ENCODE measurements around the gene SERPIND1.

SERPIND1 gene

DNA sequence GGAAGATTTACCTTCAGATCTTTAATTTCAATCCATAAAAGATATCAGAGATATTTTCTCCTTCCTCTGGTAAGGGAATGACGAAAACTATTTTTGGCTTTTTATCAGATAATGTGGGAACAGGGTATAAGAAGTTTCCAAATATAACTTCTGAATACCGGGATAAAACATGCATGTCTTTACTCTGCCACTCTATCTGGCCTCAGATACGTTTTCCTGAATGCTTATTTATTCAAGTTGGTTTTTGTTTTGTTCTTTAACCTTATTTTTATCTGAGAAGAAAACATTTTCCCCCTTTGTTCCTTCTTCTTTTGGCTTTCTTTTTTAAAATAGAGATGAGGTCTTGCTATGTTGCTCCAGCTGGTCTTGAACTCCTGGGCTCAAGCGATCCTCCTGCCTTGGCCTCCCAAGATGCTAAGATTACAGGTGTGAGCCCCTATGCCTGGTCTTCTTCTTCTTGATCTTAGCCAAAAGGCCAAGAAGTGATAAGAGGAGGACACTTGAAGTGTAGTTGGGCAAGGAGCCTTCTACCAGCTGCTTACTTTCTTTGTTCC is 1.5 kb downstream of the SERPIND1 start:
- DNase-seq (ENCODE audit: low read depth, low spot score) = no peak

DNA sequence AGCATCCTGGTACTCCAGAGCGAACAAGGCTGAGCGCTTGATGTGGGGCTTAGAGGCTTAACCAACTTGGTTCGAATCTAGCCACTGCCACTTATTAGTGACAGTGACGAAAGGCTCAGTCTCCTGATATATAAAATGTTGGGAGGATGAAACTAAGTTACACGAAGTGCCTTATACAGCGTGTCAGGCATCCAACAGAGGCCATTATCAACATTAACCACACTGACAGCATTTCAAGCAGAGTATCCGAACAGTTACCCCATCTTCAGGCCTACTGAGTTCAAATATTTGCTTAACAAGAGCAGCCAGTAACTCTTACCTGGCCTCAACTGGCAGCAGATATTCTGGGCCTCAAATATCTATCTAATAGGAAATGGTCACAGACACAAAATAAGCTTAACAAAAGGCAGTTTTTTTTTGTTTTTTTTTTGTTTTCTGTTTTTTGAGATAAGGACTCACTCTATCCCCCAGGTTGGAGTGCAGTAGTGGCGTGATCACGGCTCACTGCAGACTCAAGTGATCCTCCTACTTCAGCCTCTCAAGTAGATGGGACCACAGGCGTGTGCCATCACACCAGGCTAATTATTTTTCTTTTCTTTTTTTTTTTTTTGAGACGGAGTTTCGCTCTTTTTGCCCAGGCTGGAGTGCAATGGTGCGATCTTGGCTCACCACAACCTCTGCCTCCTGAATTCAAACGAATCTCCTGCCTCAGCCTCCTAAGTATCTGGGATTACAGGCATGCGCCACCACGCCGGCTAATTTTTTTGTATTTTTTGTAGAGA is 2.9 kb downstream of the SERPIND1 start:
- no peak for DNase-seq (ENCODE audit: low read depth, low spot score)

DNA sequence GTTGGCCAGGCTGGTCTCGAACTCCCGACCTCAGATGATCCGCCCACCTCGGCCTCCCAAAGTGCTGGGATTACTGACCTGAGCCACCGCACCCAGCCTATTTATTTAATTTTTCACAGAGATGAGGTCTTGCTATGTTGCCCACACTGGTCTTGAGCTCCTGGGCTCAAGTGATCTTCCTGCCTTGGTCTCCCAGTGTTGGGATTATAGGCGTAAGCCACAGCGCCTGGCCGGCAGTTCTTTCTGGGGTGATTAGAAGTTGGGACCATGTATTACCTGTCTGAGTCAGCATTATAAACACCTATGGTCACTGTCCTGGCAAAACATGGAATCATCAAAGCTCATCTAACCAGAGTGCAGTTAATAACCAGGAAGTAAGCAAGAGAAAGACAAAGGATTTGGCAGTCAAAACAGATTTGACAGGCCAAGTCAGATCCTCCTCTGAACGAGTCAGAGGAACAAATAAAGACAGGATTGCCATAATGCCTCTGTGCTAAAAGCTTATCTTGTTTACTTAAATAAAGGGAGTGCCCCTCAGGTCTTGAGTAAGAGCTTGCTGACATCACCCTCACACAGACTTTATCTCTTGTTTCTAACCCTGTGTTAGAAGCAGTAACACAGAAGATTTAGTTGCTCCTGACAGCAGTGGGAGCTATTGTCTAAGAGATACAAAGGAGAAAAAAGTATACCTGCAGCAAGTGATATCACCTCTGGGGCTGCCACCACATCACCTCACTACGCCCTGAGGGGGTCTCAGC is 3.7 kb downstream of the SERPIND1 start:
- no peak for DNase-seq (ENCODE audit: low read depth, low spot score)

DNA sequence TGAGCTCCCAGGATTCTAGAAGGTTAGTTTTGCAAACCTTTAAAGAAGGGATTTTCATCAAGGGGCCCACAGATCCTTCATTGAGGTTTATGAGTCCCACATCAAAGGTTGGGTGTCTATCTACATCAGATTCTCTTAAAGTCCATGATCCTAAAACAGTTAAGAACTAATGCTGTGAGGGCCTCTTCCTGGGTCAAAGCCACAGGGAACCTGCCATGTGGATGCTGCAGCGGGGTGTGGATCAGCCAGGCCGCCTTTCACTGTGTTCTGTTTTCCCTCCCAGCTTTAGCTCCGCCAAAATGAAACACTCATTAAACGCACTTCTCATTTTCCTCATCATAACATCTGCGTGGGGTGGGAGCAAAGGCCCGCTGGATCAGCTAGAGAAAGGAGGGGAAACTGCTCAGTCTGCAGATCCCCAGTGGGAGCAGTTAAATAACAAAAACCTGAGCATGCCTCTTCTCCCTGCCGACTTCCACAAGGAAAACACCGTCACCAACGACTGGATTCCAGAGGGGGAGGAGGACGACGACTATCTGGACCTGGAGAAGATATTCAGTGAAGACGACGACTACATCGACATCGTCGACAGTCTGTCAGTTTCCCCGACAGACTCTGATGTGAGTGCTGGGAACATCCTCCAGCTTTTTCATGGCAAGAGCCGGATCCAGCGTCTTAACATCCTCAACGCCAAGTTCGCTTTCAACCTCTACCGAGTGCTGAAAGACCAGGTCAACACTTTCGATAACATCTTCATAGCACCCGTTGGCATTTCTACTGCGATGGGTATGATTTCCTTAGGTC is 5.3 kb downstream of the SERPIND1 start:
- no peak for DNase-seq (ENCODE audit: low read depth, low spot score)

DNA sequence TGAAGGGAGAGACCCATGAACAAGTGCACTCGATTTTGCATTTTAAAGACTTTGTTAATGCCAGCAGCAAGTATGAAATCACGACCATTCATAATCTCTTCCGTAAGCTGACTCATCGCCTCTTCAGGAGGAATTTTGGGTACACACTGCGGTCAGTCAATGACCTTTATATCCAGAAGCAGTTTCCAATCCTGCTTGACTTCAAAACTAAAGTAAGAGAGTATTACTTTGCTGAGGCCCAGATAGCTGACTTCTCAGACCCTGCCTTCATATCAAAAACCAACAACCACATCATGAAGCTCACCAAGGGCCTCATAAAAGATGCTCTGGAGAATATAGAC is 5.9 kb downstream of the SERPIND1 start:
- DNase-seq (ENCODE audit: low read depth, low spot score) = no peak

DNA sequence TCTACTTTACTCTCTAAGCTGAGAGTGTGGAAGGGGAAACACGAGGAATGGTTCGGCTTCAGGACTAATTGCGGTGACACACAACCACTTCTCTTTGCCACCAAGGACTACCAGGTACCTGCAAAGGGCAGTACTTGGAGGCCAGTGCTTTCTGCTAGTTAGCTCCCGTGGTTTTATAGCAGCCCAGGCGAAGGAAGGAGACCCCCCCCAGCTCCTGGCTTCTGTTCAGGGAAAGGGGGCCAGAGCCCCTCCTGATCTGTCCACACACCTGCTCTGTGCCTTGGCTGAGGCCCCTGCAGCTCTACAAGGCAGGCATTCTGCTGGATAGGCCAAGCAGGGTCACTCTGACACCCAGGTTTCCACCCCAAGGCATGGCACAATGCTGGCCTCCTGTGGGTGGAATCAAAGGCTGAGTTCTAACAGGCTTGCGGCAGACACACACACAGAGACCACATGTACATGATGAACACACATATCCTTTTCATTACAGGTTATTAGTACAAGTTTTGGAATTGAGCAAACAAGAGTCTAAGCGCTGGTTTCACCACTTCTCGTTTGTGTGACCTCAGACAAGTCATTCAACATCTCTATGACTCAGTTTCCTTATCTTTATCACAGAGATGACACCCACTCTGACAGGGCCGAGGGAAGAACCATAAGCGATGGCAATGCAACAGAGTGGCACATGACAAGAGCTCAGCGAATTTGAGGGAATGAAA is 7.5 kb downstream of the SERPIND1 start:
- no peak for DNase-seq (ENCODE audit: low read depth, low spot score)

DNA sequence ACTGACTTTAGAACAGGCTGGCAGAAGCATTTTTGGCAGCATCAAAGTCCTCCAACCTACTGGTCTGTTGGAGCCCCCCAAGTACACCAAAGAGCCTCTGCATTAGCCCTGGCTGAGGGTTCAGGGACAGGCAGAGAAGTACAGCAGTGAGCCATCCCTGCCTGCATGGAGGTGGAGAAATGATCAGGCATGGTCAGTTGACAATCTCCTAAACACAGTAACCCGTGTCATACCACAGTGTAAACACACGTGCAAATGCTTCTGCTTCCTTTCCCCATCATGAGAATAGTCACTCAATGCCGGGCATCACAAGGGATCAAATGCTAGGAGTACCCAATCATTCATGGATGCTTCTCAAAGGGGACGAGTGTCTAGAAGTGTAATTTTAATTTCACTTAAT is 8.2 kb downstream of the SERPIND1 start:
- DNase-seq (ENCODE audit: low read depth, low spot score) = no peak

DNA sequence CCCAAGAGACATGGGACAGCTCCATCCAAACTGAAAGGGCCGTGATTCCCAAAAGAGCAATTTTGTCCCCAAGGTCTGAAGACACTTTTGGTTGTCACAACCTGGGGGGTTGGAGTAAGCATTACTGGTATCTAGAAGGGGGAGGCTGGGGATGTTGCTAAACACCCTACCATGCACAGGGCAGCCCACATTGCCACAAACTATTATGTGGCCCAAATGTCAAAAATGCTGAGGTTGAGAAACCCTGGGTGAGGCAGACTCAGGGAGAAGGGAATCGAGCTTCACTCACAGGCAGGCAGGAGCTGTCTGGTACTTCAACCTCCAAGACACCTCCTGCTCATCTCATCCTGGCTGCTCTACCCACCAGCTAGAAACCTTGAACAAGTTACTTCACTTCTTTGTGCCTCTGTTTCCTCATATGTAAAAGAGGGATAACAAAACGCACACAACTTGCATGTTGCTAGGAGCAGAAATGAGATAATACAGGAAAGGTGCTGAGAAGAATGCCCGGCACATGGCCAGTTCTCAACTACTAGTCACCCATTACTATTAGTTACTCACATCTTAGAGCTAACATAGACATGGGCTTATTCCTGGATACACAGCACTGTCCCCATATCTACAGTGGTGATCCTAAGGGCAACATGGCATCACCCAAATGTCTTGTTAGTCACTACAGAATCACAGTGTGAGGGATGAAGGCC is 8.8 kb downstream of the SERPIND1 start:
- no peak for DNase-seq (ENCODE audit: low read depth, low spot score)

DNA sequence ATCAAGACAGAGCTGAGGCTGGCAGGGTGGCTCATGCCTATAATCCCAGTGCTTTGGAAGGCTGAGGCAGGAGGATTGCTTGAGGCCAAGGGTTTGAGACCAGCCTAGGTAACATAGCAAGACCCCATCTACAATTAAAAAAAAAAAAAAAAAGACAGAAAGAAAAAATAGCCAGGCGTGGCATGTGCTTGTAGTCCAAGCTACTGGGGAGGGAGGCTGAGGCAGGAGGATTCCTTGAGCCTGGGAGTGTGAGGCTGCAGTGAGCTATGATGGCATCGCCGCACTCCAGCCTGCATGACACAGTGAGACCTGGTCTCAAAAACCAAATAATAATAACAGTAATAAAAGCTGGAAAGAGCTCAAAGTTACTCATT is 9.4 kb downstream of the SERPIND1 start:
- DNase-seq (ENCODE audit: low read depth, low spot score) = no peak

DNA sequence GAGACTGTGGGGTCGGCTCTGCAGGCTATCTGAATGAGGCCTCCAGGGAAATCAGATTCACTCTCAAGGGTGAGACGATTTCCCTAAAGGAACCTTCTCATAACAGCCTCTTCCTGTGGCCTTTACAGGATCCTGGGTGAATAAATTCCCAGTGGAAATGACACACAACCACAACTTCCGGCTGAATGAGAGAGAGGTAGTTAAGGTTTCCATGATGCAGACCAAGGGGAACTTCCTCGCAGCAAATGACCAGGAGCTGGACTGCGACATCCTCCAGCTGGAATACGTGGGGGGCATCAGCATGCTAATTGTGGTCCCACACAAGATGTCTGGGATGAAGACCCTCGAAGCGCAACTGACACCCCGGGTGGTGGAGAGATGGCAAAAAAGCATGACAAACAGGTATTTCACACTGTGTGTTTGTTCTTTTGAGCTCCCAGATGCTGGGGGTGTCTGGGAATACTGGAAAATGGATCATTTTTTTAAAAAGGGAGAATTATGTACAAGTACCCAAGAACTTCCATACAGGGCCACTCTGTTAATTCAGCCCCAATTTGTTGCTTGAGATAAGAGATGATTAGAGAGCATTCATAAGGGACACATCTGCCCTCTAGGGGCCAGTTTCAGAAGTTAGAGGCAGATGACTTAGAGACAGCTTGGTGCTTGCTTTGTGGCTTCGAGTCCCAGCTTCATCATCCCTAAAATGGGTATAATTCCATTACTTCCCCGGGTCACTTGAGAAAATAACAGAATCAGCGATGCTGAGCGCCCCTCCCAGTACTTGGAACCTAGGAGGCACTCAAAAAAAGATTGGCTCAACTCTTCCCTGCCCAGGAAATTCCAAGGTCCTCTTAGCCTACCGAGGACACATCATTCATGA is 10.2 kb downstream of the SERPIND1 start:
- DNase-seq (ENCODE audit: low read depth, low spot score) = no peak

DNA sequence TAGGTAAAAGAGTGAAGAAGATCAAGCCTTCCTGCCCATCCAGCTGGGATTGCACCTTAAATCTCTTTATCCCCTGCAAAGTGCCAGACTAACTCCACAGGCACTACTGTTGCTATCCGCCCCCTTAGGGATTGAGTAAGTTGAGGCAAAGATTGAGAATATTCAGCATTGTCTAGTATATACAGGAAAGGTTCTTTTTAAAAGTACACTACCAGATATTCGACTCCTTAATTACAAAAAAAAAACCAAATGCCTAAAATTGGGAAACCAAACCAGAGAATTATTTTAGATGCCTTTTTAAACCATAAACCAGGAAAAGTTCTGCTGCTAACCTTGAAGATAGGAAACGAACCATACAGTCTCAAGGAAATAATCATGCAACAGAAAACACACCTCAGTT is 11.5 kb downstream of the SERPIND1 start:
- DNase-seq (ENCODE audit: low read depth, low spot score) = no peak

DNA sequence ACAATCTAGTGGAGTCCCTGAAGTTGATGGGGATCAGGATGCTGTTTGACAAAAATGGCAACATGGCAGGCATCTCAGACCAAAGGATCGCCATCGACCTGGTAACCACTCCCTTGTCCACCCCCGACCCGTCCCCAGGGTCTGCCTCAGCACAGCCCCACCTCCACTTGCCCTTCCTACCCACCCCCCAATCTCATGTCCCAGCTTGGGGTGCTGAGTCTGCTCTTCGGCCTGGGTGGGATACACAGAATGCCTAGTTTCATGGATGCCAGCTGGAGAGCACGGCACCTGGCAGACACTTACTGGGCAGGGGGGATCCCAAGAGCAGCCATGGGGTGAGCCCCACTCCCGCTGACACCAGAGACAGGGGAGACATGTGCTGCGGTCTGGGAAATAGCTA is 12.1 kb downstream of the SERPIND1 start:
- DNase-seq (ENCODE audit: low read depth, low spot score) = no peak

DNA sequence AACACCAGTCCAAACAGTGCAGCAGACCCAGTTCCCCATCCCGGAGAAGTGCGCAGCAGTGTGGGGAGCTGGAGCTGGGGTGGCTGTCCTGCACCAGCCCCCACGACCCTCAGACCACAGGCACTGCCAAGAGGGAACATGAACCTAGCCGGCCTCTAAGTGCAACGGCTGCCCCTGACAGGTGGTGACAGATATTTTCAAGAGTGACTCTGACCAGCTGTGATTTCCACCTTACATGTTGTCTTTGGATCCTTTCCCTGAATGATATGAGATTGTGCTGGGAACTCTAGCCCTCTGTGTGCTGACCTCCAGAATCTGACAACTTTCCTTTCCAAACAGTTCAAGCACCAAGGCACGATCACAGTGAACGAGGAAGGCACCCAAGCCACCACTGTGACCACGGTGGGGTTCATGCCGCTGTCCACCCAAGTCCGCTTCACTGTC is 12.6 kb downstream of the SERPIND1 start:
- DNase-seq (ENCODE audit: low read depth, low spot score) = no peak

DNA sequence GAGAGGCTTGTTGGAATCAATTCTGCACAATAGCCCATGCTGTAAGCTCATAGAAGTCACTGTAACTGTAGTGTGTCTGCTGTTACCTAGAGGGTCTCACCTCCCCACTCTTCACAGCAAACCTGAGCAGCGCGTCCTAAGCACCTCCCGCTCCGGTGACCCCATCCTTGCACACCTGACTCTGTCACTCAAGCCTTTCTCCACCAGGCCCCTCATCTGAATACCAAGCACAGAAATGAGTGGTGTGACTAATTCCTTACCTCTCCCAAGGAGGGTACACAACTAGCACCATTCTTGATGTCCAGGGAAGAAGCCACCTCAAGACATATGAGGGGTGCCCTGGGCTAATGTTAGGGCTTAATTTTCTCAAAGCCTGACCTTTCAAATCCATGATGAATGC is 13.3 kb downstream of the SERPIND1 start:
- DNase-seq (ENCODE audit: low read depth, low spot score) = no peak

DNA sequence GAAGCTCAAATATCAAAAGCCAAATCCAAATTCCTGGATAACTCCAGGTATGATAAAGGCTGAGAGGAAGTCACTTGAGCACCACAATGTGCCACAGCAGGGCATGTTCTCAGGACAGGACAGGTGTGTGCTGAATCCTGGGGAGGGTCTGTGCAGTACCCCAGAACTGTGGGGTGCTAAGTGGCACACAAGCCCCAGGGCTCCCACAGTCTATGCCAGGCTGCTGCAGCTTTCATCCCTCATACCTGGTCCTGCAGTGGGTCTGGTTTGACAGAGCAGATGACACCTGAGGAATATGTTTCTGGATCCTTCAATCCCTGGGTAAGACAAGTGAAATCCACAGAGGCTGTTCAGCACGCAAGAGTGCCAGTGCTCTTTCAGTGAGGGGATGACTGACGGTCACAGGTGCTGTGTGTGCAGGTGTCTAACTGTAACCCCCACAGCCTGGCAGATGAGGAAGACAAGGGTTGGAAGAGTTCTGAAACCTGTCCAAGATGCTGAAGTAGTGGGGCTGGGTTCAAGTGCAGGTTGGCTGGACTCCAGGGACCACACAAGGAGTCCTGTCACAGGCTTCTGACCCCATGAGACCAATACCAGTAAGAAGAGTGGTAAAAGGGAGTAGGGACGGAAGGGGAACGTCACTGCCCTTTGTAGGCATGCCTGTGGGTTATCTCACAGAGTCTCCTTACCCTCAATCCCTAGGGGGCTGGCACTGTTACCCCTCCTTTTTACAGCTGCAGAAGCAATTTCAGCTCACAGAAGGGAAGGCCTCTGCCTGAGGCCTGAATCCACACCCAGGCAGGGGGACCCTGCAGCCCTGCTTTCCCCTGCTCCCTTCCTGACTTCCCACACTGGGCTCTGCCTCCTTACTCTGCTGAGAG is 14.1 kb downstream of the SERPIND1 start:
- no peak for DNase-seq (ENCODE audit: low read depth, low spot score)

DNA sequence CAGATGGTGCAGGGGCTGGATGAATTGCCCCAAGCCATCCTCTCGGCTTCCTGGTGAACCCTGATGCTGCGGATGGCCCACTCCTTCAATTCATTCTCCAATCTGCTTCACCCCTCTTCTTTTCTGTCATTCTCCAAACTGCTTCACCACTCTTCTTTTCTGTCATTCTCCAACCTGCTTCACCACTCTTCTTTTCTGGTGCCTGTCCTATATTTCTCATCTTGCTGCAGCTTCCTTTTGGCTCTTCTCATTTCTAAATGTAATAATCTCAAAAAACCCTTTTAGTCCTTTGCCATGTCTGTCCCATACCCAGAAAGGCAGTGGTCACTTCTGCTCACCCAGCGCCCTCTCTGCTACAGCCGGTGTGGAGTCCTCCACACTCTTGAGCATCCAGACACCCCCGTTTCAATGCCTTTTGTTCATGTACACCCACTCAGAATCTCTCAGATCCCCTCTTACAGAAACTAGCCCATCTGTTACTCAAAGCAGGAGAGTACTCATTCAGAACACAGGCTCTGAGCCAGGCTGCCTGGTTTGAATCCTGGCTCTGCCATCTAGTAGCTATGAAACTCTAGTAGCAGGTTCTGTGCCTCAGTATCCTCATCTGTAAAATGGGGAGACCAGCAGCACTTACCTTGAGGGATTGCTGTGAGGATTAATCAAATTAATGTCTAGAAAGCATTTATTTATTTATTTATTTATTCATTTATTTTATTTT is 14.9 kb downstream of the SERPIND1 start:
- DNase-seq (ENCODE audit: low read depth, low spot score) = no peak

DNA sequence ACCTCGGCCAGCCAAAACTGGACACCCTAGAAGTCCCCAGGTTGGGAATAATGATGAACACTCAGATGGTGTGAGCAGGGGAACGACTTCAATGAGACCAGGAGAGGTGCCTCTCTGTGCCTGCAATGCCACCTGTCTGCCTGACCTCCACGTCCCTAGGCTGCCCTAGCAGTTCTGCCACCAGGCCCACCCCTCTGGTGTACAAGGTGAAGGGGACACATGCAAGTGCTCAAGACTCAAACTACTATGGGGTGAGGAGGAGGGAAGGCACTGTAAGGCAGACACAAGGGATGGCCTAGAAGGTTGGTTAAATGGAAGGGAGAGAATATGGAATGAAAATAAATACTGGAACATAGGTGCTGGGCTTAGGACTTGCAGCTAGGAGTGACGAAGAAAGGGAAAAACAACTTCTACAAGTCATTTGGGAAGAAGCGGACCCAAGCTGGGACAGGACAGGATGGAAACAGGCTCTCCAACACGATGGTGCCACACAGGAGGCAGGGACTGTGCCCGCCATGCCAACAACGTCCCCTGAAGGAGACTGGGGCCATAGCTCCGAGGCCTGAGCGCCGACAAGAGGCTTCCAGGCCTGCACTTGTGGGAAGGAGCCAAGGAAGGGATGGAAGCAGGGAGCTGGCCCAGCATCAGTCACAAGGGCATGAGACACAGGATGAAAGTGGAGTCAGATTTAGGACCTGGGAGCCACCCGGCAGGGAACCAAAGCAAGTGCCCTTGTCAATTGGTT is 18.5 kb downstream of the SERPIND1 start:
- no peak for DNase-seq (ENCODE audit: low read depth, low spot score)
